SK-N-SH (cell line): ENCODE data around the gene HSPA1A. TPM values are rescaled to one million over a fixed set of nuclear protein-coding genes. Genes with fewer than 3 reads are reported as not detected.

Source experiments
- CTCF ChIA-PET: fragments of 300-600, 350-600 bp; formaldehyde crosslinking; extraction: SDS; loops from one replicate; lab custom pipeline; 2021; lab: Yijun Ruan, JAX
- POLR2A ChIA-PET: fragments of 350-600 bp; sonication (Branson Sonifier 250); formaldehyde crosslinking; extraction: SDS; loops from one replicate; lab custom pipeline; 2020; ENCODE audit warnings: antibody characterized with exemption, inconsistent platforms; lab: Yijun Ruan, JAX
- DNase-seq: peaks from one replicate; pipeline ENCODE4 v3.0.0; 2012
- H2AFZ ChIP-seq: fragments of 200-600 bp; sonication (generic); 2 replicates; pipeline ENCODE4 v1.8.1; 2016; ENCODE audit warnings: antibody characterized with exemption, mild to moderate bottlenecking, low read depth
- H3F3A ChIP-seq: fragments of 200-600 bp; sonication (generic); replicated peaks from 2 replicates; pipeline ENCODE3; 2016; ENCODE audit warnings: antibody characterized with exemption, mild to moderate bottlenecking; ENCODE audit not compliant: insufficient read depth
- H3K27ac ChIP-seq, 2 experiments: fragments of 200-500 bp in 1 of 2; fragments of 200-600 bp in 1 of 2; sonication (Bioruptor generic) in 1 of 2; sonication (generic), shearing (Covaris generic) in 1 of 2; 2 replicates each; pipeline versions ENCODE4 v1.5.1 to v1.6.1; 2014 to 2016; ENCODE audit warnings: low read depth in 2 of 2, inconsistent platforms in 1 of 2, low read length in 1 of 2, mild to moderate bottlenecking in 1 of 2, mixed read lengths in 1 of 2
- H3K27me3 ChIP-seq: fragments of 200-600 bp; sonication (generic), shearing (Covaris generic); 2 replicates; pipeline ENCODE4 v1.6.1; 2016; ENCODE audit warnings: mixed run types; ENCODE audit not compliant: insufficient read depth
- H3K36me3 ChIP-seq, 2 experiments: fragments of 200-500 bp in 1 of 2; fragments of 200-600 bp in 1 of 2; sonication (Bioruptor generic) in 1 of 2; sonication (generic) in 1 of 2; replicated peaks in 1 of 2; 2 replicates each; pipeline versions ENCODE3 to v1.5.1; 2014 to 2016; ENCODE audit warnings: low read length in 1 of 2, mild to moderate bottlenecking in 1 of 2; ENCODE audit not compliant: insufficient read depth in 2 of 2, control insufficient read depth in 1 of 2
- H3K4me1 ChIP-seq, 2 experiments: fragments of 200-500 bp in 1 of 2; fragments of 200-600 bp in 1 of 2; sonication (Bioruptor generic) in 1 of 2; sonication (generic), shearing (Covaris generic) in 1 of 2; 2 replicates each; pipeline versions ENCODE4 v1.5.1 to v1.6.1; 2014 to 2016; ENCODE audit warnings: low read depth in 1 of 2, low read length in 1 of 2, mixed run types in 1 of 2; ENCODE audit not compliant: insufficient read depth in 2 of 2, control insufficient read depth in 1 of 2
- H3K4me2 ChIP-seq: fragments of 200-600 bp; sonication (generic), shearing (Covaris generic); 2 replicates; pipeline ENCODE4 v1.6.1; 2017; ENCODE audit warnings: mixed run types
- H3K4me3 ChIP-seq, 2 experiments: fragments of 200-500 bp in 1 of 2; fragments of 200-600 bp in 1 of 2; sonication (Bioruptor generic) in 1 of 2; sonication (generic), shearing (Covaris generic) in 1 of 2; 2 replicates each; pipeline versions ENCODE4 v1.5.1 to v1.8.1; 2014 to 2016; ENCODE audit warnings: low read depth in 2 of 2, inconsistent platforms in 1 of 2, low read length in 1 of 2, mild to moderate bottlenecking in 1 of 2, mixed read lengths in 1 of 2, moderate library complexity in 1 of 2
- H3K79me2 ChIP-seq: fragments of 200-600 bp; sonication (generic); 2 replicates; pipeline ENCODE4 v1.8.1; 2017; ENCODE audit warnings: mild to moderate bottlenecking; ENCODE audit not compliant: insufficient read depth
- H3K9ac ChIP-seq: fragments of 200-600 bp; sonication (generic); 2 replicates; pipeline ENCODE4 v1.6.1; 2017; ENCODE audit warnings: mixed run types
- H3K9me2 ChIP-seq: fragments of 200-600 bp; sonication (generic); 2 replicates; pipeline ENCODE4 v1.6.1; 2017; ENCODE audit warnings: mixed run types
- H3K9me3 ChIP-seq: fragments of 200-600 bp; sonication (generic); 2 replicates; pipeline ENCODE4 v1.6.1; 2017; ENCODE audit warnings: mixed run types, mild to moderate bottlenecking, moderate library complexity
- H4K20me1 ChIP-seq: fragments of 200-600 bp; sonication (generic); 2 replicates; pipeline ENCODE4 v1.6.1; 2017; ENCODE audit warnings: mild to moderate bottlenecking, mixed run types; ENCODE audit not compliant: insufficient read depth
- CHD2 ChIP-seq: fragments of 150-350 bp; IDR thresholded peaks from 2 replicates; pipeline ENCODE4 v1.6.1; 2018; ENCODE audit warnings: low read length; ENCODE audit not compliant: partially characterized antibody
- CTCF ChIP-seq: fragments of 200-600 bp; sonication (generic); IDR thresholded peaks from 2 replicates; pipeline ENCODE4 v1.6.1; 2017; ENCODE audit warnings: antibody characterized with exemption, mild to moderate bottlenecking, moderate library complexity
- ELF1 ChIP-seq: IDR thresholded peaks from 2 replicates; pipeline ENCODE4 v1.4.0; 2012
- EP300 ChIP-seq, 2 experiments: IDR thresholded peaks; 2 replicates each; pipeline versions ENCODE4 v1.4.0 to v1.6.1; 2012; ENCODE audit warnings: borderline replicate concordance in 1 of 2, low read depth in 1 of 2, low read length in 1 of 2
- FOSL2 ChIP-seq: IDR thresholded peaks from 2 replicates; pipeline ENCODE4 v1.4.0; 2012; ENCODE audit warnings: low read depth, mild to moderate bottlenecking, moderate library complexity, borderline replicate concordance
- GABPA ChIP-seq: IDR thresholded peaks from 2 replicates; pipeline ENCODE4 v1.4.0; 2012; ENCODE audit warnings: low read depth, mild to moderate bottlenecking
- MAX ChIP-seq: IDR thresholded peaks from 2 replicates; pipeline ENCODE4 v1.4.0; 2012; ENCODE audit warnings: low read depth
- MXI1 ChIP-seq: IDR thresholded peaks from 2 replicates; pipeline ENCODE4 v1.6.1; 2012; ENCODE audit warnings: mild to moderate bottlenecking, low read depth, low read length, improper control_type of control experiment
- NFIC ChIP-seq: IDR thresholded peaks from 2 replicates; pipeline ENCODE4 v1.4.0; 2012; ENCODE audit warnings: borderline replicate concordance
- POLR2AphosphoS5 ChIP-seq: IDR thresholded peaks from 2 replicates; pipeline ENCODE4 v1.6.1; 2012; ENCODE audit warnings: low read depth, low read length
- RAD21 ChIP-seq: IDR thresholded peaks from 2 replicates; pipeline ENCODE4 v1.6.1; 2012; ENCODE audit warnings: mild to moderate bottlenecking, low read length
- RCOR1 ChIP-seq: fragments of 150-350 bp; IDR thresholded peaks from 2 replicates; pipeline ENCODE4 v1.6.1; 2017; ENCODE audit warnings: antibody characterized with exemption, low read length
- RFX5 ChIP-seq: IDR thresholded peaks from 2 replicates; pipeline ENCODE4 v1.6.1; 2012; ENCODE audit warnings: mild to moderate bottlenecking, improper control_type of control experiment, low read length
- RXRA ChIP-seq: IDR thresholded peaks from 2 replicates; pipeline ENCODE4 v1.4.0; 2012; ENCODE audit warnings: low read depth, mild to moderate bottlenecking, borderline replicate concordance
- SMC3 ChIP-seq: IDR thresholded peaks from 2 replicates; pipeline ENCODE4 v1.6.1; 2012; ENCODE audit warnings: low read depth, low read length, improper control_type of control experiment
- TAF1 ChIP-seq: IDR thresholded peaks from 2 replicates; pipeline ENCODE4 v1.6.1; 2012; ENCODE audit warnings: low read depth, mild to moderate bottlenecking, low read length, moderate library complexity, borderline replicate concordance
- TCF12 ChIP-seq: IDR thresholded peaks from 2 replicates; pipeline ENCODE4 v1.4.0; 2012
- USF1 ChIP-seq: IDR thresholded peaks from 2 replicates; pipeline ENCODE4 v1.4.0; 2012; ENCODE audit warnings: low read depth, borderline replicate concordance
- YY1 ChIP-seq: IDR thresholded peaks from 2 replicates; pipeline ENCODE4 v1.4.0; 2012; ENCODE audit warnings: low read depth, mild to moderate bottlenecking
- WGBS: methylation state at CpG from one replicate; pipeline ENCODE4 v1.1.6; 2017; ENCODE audit warnings: low lambda C conversion rate; 5-methylcytosine and 5-hydroxymethylcytosine counted together
- polyA plus RNA-seq, 3 experiments: library from polyadenylated mRNA; depleted of rRNA; stranded (reverse); fragments of >200 nt; gene quantifications; 2 replicates each; pipeline ENCODE4 v1.2.3, GENCODE V29; 2012

Gene HSPA1A
- polyA plus RNA-seq, 1 of the 3 experiments (the other 2 are of a cell fraction), result 119 TPM

- CTCF ChIA-PET, result interaction anchor here (0.8 to 3.0 kb wide), 13 partner anchors 9 to 249 kb away, joined by 3 to 37 read pairs (median 7); partner anchors contain the start of genes ATP6V1G2, DDAH2, HSPA1A and HSPA1L
- Histone ChIP-seq H3K27ac (peak overlapping the region; percentile 72 to 96), H3K4me2 (peak overlapping the region; percentile 99), H3K36me3 (peaks cover 16 to 23% of the 10 kb centered on the region in 2 experiments), H3K9ac (peak overlapping the region; percentile 84), H3K27me3 (no peaks in the 10 kb centered on the region), H3K9me2 (no peaks in the 10 kb centered on the region), H2AFZ (peak overlapping the region; percentile 45; the same call in 1 of the 2 replicates), H3K9me3 (no peaks in the 10 kb centered on the region), H3F3A (peaks cover 23% of the 10 kb centered on the region), H4K20me1 (no peaks in the 10 kb centered on the region), H3K79me2 (peaks cover 37% of the 10 kb centered on the region), H3K4me3 (peak overlapping the region; percentile 80 to 82), H3K4me1 (peaks cover 3 to 12% of the 10 kb centered on the region in 2 experiments; a peak in 3 of 4 replicates)
- POLR2A ChIA-PET, result interaction anchor here (0.8 to 1.8 kb wide), 11 partner anchors 12 to 1177 kb away, joined by 3 to 24 read pairs (median 3); partner anchors contain the start of genes ABHD16A, CLIC1, DDX39B and HSPA1A
- peak; percentile 80 for DNase-seq
- 2% methylated on average over 29 of the region's 44 CpGs for WGBS
- TF ChIP-seq MXI1 (no peak), YY1 (no peak), RFX5 (no peak), USF1 (no peak), TAF1 (no peak), RAD21 (no peak), SMC3 (no peak), RCOR1 (no peak), TCF12 (no peak), CHD2 (no peak), MAX (no peak; the same call in 1 of the 2 replicates), RXRA (no peak)
These were observed 20.3 kb upstream of the HSPA1A start for GRCh38 chr6:31794866-31795615.

DNA sequence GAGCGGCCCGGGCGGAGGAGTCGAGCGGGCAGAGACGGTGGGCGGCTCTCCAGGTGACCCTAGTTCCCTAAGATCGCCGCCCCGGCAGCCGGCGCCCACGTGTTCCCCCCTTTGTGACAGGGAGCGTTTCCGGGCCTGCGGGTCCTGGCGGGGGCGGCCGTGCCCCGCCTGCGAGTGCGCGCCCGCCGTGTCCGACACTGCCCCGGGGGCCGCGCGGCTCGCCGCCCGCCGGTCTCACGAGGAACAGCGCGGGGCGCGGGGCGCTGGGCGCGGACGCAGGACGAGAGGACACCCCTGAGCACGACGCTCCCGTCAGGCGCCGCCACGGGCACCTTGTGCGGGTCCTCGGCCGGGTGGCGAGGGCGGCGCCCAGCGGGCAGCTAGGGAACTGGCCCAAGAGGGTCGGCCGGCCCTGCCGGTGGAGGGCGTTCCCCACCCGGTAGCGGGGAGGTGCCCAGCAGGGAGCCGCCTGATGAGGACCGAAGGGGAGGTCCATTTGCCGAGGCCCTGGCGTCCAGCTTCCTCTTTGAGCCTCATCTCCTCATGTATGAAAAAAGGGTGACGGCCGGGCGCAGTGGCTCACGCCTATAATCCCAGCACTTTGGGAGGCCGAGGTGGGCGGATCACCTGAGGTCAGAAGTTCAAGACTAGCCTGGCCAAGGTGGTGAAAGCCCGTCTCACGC is 19.6 kb upstream of the HSPA1A start, which contains the start of gene VARS1:
TSS of gene VARS1 (minus strand) at position 137 of the 683 bp plus-strand sequence. CDS start 535 bp downstream, outside the sequence.
- Histone ChIP-seq H3F3A (peaks cover 23% of the 10 kb centered on the region), H3K9me2 (no peaks in the 10 kb centered on the region), H3K9ac (peak within 1 kb of the TSS; percentile 84), H3K27me3 (no peaks in the 10 kb centered on the region), H3K27ac (peak within 1 kb of the TSS; percentile 72 to 96), H4K20me1 (no peaks in the 10 kb centered on the region), H3K4me1 (peaks cover 3 to 12% of the 10 kb centered on the region in 2 experiments; a peak in 3 of 4 replicates), H2AFZ (peak within 1 kb of the TSS; percentile 95), H3K79me2 (peaks cover 30% of the 10 kb centered on the region), H3K4me2 (peak within 1 kb of the TSS; percentile 99), H3K4me3 (peak within 1 kb of the TSS; percentile 80 to 82), H3K9me3 (no peaks in the 10 kb centered on the region), H3K36me3 (peaks cover 12 to 16% of the 10 kb centered on the region in 2 experiments)
- DNase-seq, result peak; percentile 98
- WGBS, result 5% methylated on average over 13 of the region's 75 CpGs
- ChIA-PET POLR2A (interaction anchor here (0.8 to 1.8 kb wide), 10 partner anchors 11 to 172 kb away, joined by 3 to 24 read pairs (median 3); partner anchors contain the start of genes ABHD16A, HSPA1A, HSPA1B and HSPA1L), CTCF (interaction anchor here (0.7 to 3.0 kb wide), 22 partner anchors 10 to 250 kb away, joined by 3 to 37 read pairs (median 4); partner anchors contain the start of genes ABHD16A, ATP6V1G2, DDAH2 and HSPA1A)
- no peak for TF ChIP-seq RXRA
- TF ChIP-seq MAX, result peak; percentile 99
- peak; percentile 48 for TF ChIP-seq ELF1
- no peak for TF ChIP-seq RCOR1
- TF ChIP-seq NFIC, result no peak
- peak; percentile 46 for TF ChIP-seq SMC3
- TF ChIP-seq POLR2AphosphoS5, result peak; percentile 36; the same call in 1 of the 2 replicates
- TF ChIP-seq GABPA, result peak; percentile 50; the same call in 1 of the 2 replicates
- TF ChIP-seq FOSL2, result no peak
- peak; percentile 53 for TF ChIP-seq RAD21
- TF ChIP-seq USF1, result peak; percentile 65; the same call in 1 of the 2 replicates
- peak; percentile 66 for TF ChIP-seq CTCF
- no peak for TF ChIP-seq EP300 (IDR thresholded peaks at IDR 0.05; ENCODE audit: borderline replicate concordance in 1 of 2, low read depth in 1 of 2, low read length in 1 of 2)
